ENCODE data around the gene PRKAG1. TPM values are rescaled to one million over a fixed set of nuclear protein-coding genes. Genes with fewer than 3 reads are reported as not detected.

The PRKAG1 gene
- polyA plus RNA-seq, 2 of the 4 experiments (the other 2 are of a cell fraction) = 40.0 to 100 TPM

- TF ChIP-seq RNF2 (IDR thresholded peaks at IDR 0.05; ENCODE audit: borderline replicate concordance, low read depth) (0 out of 2 replicates have a peak, but pooled peaks have one; percentile 35), MAX (IDR thresholded peaks at IDR 0.05) (peak; percentile 98), ZNF302 (CRISPR knock-in tag; IDR thresholded peaks at IDR 0.05) (peak; percentile 49; the same call in 1 of the 2 replicates)
Observed at GRCh38 chr12:48998497-48999353, 19.9 kb downstream of the PRKAG1 start (continued).

GRCh38 chr12:48997719-48998496 is 20.7 kb downstream of the PRKAG1 start:
- Histone ChIP-seq H3K4me3 (peak overlapping the region; percentile 45), H3K9me3 (no peaks in the 10 kb centered on the region), H3K4me1 (peaks cover 19% of the 10 kb centered on the region), H3K27ac (peak overlapping the region; percentile 52 to 87), H3K4me2 (peak overlapping the region; percentile 82)
- POLR2A ChIA-PET = interaction anchor here (1.0 to 2.5 kb wide), 3 partner anchors 20 to 133 kb away, joined by 3 to 9 read pairs (median 4); partner anchors contain the start of genes PRKAG1 and TUBA1B
- WGBS (ENCODE audit: missing lambda C conversion rate) = 30% methylated on average over 33 of the region's 57 CpGs
- DNase-seq (ENCODE audit: low read depth in 1 of 2, low spot score in 1 of 2) = peak; percentile 55 to 87
- FAIRE-seq = no peak
- CTCF ChIA-PET = interaction anchor here (0.6 to 77.5 kb wide), 22 partner anchors 8 to 183 kb away, joined by 3 to 2584 read pairs (median 5); partner anchors contain the start of genes ARF3, DDX23, DHH and FKBP11
- TF ChIP-seq FOSL2 (IDR thresholded peaks at IDR 0.05) (no peak), FOSL2 (CRISPR knock-in tag; IDR thresholded peaks at IDR 0.05) (no peak), ZC3H11A (IDR thresholded peaks at IDR 0.05) (no peak), HOXB13 (CRISPR knock-in tag; IDR thresholded peaks at IDR 0.05; ENCODE audit: low read depth) (no peak), FOSB (CRISPR knock-in tag; IDR thresholded peaks at IDR 0.05) (no peak), HEYL (CRISPR knock-in tag; IDR thresholded peaks at IDR 0.05) (no peak), BCL3 (IDR thresholded peaks at IDR 0.05) (no peak), KDM5A (IDR thresholded peaks at IDR 0.05) (no peak), POLR2A (IDR thresholded peaks at IDR 0.05; ENCODE audit: low read length) (peak; percentile 53), ZSCAN20 (CRISPR knock-in tag; IDR thresholded peaks at IDR 0.05) (no peak)
- peak; percentile 43 to 70 for ATAC-seq

GRCh38 chr12:48996794-48997718 is 21.5 kb downstream of the PRKAG1 start:
- CTCF ChIA-PET = interaction anchor here (0.7 to 77.5 kb wide), 31 partner anchors 9 to 182 kb away, joined by 3 to 2584 read pairs (median 5); partner anchors contain the start of genes ARF3, DDX23, DHH and FKBP11
- DNase-seq (ENCODE audit: low read depth in 1 of 2, low spot score in 1 of 2) = peak; percentile 83 to 94
- H3K4me2 ChIP-seq = peak overlapping the region; percentile 87

More at GRCh38 chr12:48996794-48997718, 21.5 kb downstream of the PRKAG1 start:
- POLR2A ChIA-PET = interaction anchor here (0.6 to 2.5 kb wide), 5 partner anchors 19 to 131 kb away, joined by 3 to 9 read pairs (median 3); partner anchors contain the start of genes ARF3, PRKAG1 and RND1
- TF ChIP-seq MAX (IDR thresholded peaks at IDR 0.05) (peak; percentile 49), RAD21 (conservative IDR thresholded peaks at IDR 0.05 in 1 of 2, IDR thresholded peaks at IDR 0.05 in 1 of 2) (peak; percentile 57 to 72), PHF8 (IDR thresholded peaks at IDR 0.05; ENCODE audit: borderline replicate concordance, low read depth) (no peak), ELK1 (IDR thresholded peaks at IDR 0.05; ENCODE audit: low read depth, low read length) (no peak), CTCF (IDR thresholded peaks at IDR 0.05) (peak; percentile 68), SMC3 (IDR thresholded peaks at IDR 0.05) (peak; percentile 71)
- peak overlapping the region; percentile 37; the same call in 2 of the 3 replicates for H3K4me3 ChIP-seq
- peak overlapping the region; percentile 52 to 74; a peak in 5 of 6 replicates for H3K27ac ChIP-seq
- peak; percentile 65 to 80 for ATAC-seq
- WGBS (ENCODE audit: missing lambda C conversion rate) = 40% methylated on average over 57 of the region's 71 CpGs
- no peaks in the 10 kb centered on the region for H3K9me3 ChIP-seq
- FAIRE-seq = peak; percentile 39
- H3K4me1 ChIP-seq = peaks cover 19% of the 10 kb centered on the region

Measured in A549 (cell line).